Astrocyte (in vitro differentiated cells and primary cell): ENCODE measurements around the gene CAPNS1. TPM values are rescaled to one million over a fixed set of nuclear protein-coding genes. Genes with fewer than 3 reads are reported as not detected.
"Not testable (repeated sequence)": the region's sequence is repeated elsewhere in the genome, so short reads cannot be mapped to it uniquely, and the experiment has no call there.

ENCODE experiments used
- DNase-seq: peaks from one replicate; pipeline ENCODE4 v3.0.0-alpha.2; 2010; ENCODE audit warnings: low read depth
- FAIRE-seq: peaks from 2 replicates; lab custom pipeline; 2011; peaks lifted over from hg19 to GRCh38; lab: Jason Lieb, UNC
- H2AFZ ChIP-seq: 2 replicates; pipeline ENCODE4 v1.6.0; 2012; ENCODE audit warnings: low read depth, low read length, inconsistent platforms
- H3K27ac ChIP-seq: 2 replicates; pipeline ENCODE4 v1.5.1; 2011; ENCODE audit warnings: low read depth, low read length, inconsistent platforms
- H3K27me3 ChIP-seq: 2 replicates; pipeline ENCODE4 v1.6.0; 2011; ENCODE audit warnings: low read length, inconsistent platforms; ENCODE audit not compliant: insufficient read depth
- H3K36me3 ChIP-seq: 2 replicates; pipeline ENCODE4 v1.5.1; 2011; ENCODE audit warnings: low read length, inconsistent platforms; ENCODE audit not compliant: insufficient read depth
- H3K4me1 ChIP-seq: 2 replicates; pipeline ENCODE4 v1.5.1; 2011; ENCODE audit warnings: low read length, inconsistent platforms; ENCODE audit not compliant: insufficient read depth
- H3K4me2 ChIP-seq: 2 replicates; pipeline ENCODE4 v1.6.0; 2012; ENCODE audit warnings: low read length, inconsistent platforms
- H3K4me3 ChIP-seq: 2 replicates; pipeline ENCODE4 v1.5.1; 2011; ENCODE audit warnings: low read depth, mild to moderate bottlenecking, low read length, inconsistent platforms; ENCODE audit not compliant: insufficient read depth
- H3K79me2 ChIP-seq: 2 replicates; pipeline ENCODE4 v1.6.0; 2012; ENCODE audit warnings: mild to moderate bottlenecking, low read length, inconsistent platforms; ENCODE audit not compliant: insufficient read depth
- H3K9ac ChIP-seq: 2 replicates; pipeline ENCODE4 v1.6.0; 2012; ENCODE audit warnings: mild to moderate bottlenecking, low read length, inconsistent platforms
- H3K9me3 ChIP-seq: 2 replicates; pipeline ENCODE4 v1.5.1; 2012; ENCODE audit warnings: low read depth, mild to moderate bottlenecking, low read length, inconsistent platforms; ENCODE audit not compliant: insufficient read depth
- H4K20me1 ChIP-seq: 2 replicates; pipeline ENCODE4 v1.6.0; 2012; ENCODE audit warnings: low read length, inconsistent platforms; ENCODE audit not compliant: insufficient read depth
- H3K27ac Mint-ChIP-seq: one replicate; pipeline ENCODE4 v1.8.0; 2021; ENCODE audit warnings: mild to moderate bottlenecking, mixed read lengths; ENCODE audit not compliant: unreplicated experiment
- H3K27me3 Mint-ChIP-seq: one replicate; pipeline ENCODE4 v1.8.0; 2021; ENCODE audit warnings: low read depth, mixed read lengths; ENCODE audit not compliant: unreplicated experiment
- H3K36me3 Mint-ChIP-seq: one replicate; pipeline ENCODE4 v1.8.0; 2021; ENCODE audit warnings: low read depth, mixed read lengths; ENCODE audit not compliant: unreplicated experiment
- H3K4me1 Mint-ChIP-seq: one replicate; pipeline ENCODE4 v1.8.0; 2021; ENCODE audit warnings: low read depth, mixed read lengths; ENCODE audit not compliant: unreplicated experiment
- H3K4me3 Mint-ChIP-seq: one replicate; pipeline ENCODE4 v1.8.0; 2021; ENCODE audit warnings: mild to moderate bottlenecking, moderate library complexity, mixed read lengths; ENCODE audit not compliant: unreplicated experiment
- H3K9me3 Mint-ChIP-seq: one replicate; pipeline ENCODE4 v1.8.0; 2021; ENCODE audit warnings: mild to moderate bottlenecking, mixed read lengths; ENCODE audit not compliant: unreplicated experiment
- CTCF ChIP-seq: IDR thresholded peaks from 2 replicates; pipeline ENCODE4 v1.5.1; 2011; ENCODE audit warnings: low read depth, mild to moderate bottlenecking, inconsistent platforms, low read length, moderate library complexity; ENCODE audit not compliant: insufficient read depth
- EZH2 ChIP-seq: IDR thresholded peaks from 2 replicates; pipeline ENCODE4 v1.6.1; 2012; ENCODE audit warnings: mild to moderate bottlenecking, low read length, inconsistent platforms; ENCODE audit not compliant: insufficient read depth
- total RNA-seq: library from RNA; stranded (reverse); gene quantifications from 2 replicates; pipeline ENCODE4 v1.2.1, GENCODE V29; 2021

Gene CAPNS1
- total RNA-seq, 1 donor from 2014 or later, result 665 TPM

GRCh38 chr19:36182612-36183244 is 42.9 kb downstream of the CAPNS1 start:
- Histone ChIP-seq H3K4me2 (peak overlapping the region; percentile 54), H3K79me2 (no peaks in the 10 kb centered on the region), H3K9ac (peak overlapping the region; percentile 68), H3K9me3 (peaks cover 3% of the 10 kb centered on the region), H3K4me1 (peaks cover 3% of the 10 kb centered on the region), H3K4me3 (no peak overlapping the region), H3K27me3 (no peaks in the 10 kb centered on the region), H3K27ac (peak overlapping the region; percentile 80), H4K20me1 (no peaks in the 10 kb centered on the region), H3K36me3 (no peaks in the 10 kb centered on the region), H2AFZ (peak overlapping the region; percentile 26)
- Mint-ChIP-seq H3K36me3 (peaks cover 22% of the 10 kb centered on the region), H3K9me3 (peaks cover 9% of the 10 kb centered on the region), H3K27me3 (no peaks in the 10 kb centered on the region), H3K4me3 (peak overlapping the region; percentile 36), H3K4me1 (peaks cover 9% of the 10 kb centered on the region), H3K27ac (peak overlapping the region; percentile 93)
- DNase-seq (peak; percentile 96), FAIRE-seq (no peak)
- no peak for TF ChIP-seq EZH2
- no peak for TF ChIP-seq CTCF

GRCh38 chr19:36183245-36183628 is 43.4 kb downstream of the CAPNS1 start:
- H3K36me3 ChIP-seq, result no peaks in the 10 kb centered on the region
- peak overlapping the region; percentile 80 for H3K27ac ChIP-seq
- H4K20me1 ChIP-seq, result no peaks in the 10 kb centered on the region
- FAIRE-seq (no peak), DNase-seq (peak; percentile 85)
- Mint-ChIP-seq H3K27ac (peak overlapping the region; percentile 93), H3K4me1 (peaks cover 9% of the 10 kb centered on the region), H3K36me3 (peaks cover 22% of the 10 kb centered on the region), H3K9me3 (peaks cover 9% of the 10 kb centered on the region), H3K4me3 (peak overlapping the region; percentile 13), H3K27me3 (no peaks in the 10 kb centered on the region)
- peaks cover 3% of the 10 kb centered on the region for H3K9me3 ChIP-seq
- H3K4me3 ChIP-seq, result peak overlapping the region; percentile 15
- H3K79me2 ChIP-seq, result no peaks in the 10 kb centered on the region
- H3K27me3 ChIP-seq, result no peaks in the 10 kb centered on the region
- H2AFZ ChIP-seq, result no peak overlapping the region
- H3K9ac ChIP-seq, result peak overlapping the region; percentile 68
- TF ChIP-seq EZH2, result no peak
- TF ChIP-seq CTCF, result no peak
- H3K4me2 ChIP-seq, result peak overlapping the region; percentile 54
- H3K4me1 ChIP-seq, result peaks cover 3% of the 10 kb centered on the region

GRCh38 chr19:36186722-36187121 is 46.9 kb downstream of the CAPNS1 start:
- not testable (repeated sequence) for H3K4me3 Mint-ChIP-seq, H3K4me3 ChIP-seq, H3K27me3 Mint-ChIP-seq, H3K4me1 Mint-ChIP-seq, H3K9me3 ChIP-seq, DNase-seq, H3K4me1 ChIP-seq, H3K36me3 ChIP-seq, H3K9me3 Mint-ChIP-seq, H3K79me2 ChIP-seq, H3K4me2 ChIP-seq, H3K9ac ChIP-seq, H3K27me3 ChIP-seq, H3K27ac ChIP-seq, H3K27ac Mint-ChIP-seq, H4K20me1 ChIP-seq, H2AFZ ChIP-seq, FAIRE-seq
- H3K36me3 Mint-ChIP-seq, result peaks cover 24% of the 10 kb centered on the region
